ENCODE measurements around the gene PEX13.
A peak's percentile ranks its signal among the peaks of the same experiment; 100 is the strongest.

The PEX13 gene

DNA sequence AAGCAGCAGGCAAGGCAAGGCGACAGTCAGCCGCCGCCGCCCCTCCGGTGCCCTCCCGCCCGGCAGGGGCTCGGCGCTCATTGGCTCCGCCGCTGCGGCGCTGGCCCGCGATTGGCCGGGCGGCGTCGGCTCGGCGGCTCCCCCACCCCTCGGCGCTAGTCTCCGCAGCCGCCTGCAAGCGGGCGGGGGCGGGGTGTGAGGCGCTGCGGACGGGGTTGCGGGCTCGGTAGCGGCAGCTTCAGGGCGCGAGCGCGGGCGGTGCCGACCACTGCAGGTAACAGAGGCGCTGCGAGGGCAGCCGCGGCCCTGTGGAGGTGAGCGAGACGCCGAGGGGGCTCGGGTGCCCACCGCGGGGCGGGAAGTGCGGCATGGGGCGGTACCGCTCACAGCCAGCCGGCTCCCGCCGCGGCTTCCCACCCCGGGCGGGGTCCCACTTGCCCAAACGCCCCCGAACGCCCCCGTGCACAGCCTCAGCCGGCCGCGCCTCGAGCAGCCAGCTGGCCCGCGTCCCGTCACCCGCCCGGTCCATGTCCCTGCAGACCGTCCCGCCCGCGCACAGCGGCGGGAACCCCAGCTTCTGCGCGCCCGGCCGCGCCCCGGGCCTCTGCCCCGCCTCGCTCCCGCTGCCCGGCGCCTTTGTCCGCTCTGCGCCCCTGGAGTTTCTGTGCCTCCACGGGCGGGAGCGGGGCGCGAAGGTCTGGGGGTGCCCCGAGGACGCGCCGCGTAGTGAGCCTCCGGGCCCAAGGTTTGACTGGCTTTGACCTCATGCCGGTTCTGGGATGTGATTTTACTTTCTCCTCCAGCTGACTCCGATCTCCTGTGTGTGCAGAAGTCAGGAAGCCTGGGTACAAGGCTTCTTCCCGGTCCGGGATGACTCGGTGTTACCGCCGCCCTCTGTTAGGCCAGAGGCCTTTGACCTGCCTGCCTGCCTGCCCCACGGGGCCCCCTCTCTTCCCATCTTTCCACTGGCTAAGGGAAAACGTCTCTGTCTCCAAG is 48.5 kb downstream of the PEX13 start, which contains the start of gene SANBR:
Gene SANBR, plus strand, starts transcription at position 158 of the 996 bp plus-strand sequence. CDS start 4,480 bp downstream, outside the sequence.
- peak; percentile 33 to 45 for DNase-seq (ENCODE audit: low read depth in 2 of 2)

DNA sequence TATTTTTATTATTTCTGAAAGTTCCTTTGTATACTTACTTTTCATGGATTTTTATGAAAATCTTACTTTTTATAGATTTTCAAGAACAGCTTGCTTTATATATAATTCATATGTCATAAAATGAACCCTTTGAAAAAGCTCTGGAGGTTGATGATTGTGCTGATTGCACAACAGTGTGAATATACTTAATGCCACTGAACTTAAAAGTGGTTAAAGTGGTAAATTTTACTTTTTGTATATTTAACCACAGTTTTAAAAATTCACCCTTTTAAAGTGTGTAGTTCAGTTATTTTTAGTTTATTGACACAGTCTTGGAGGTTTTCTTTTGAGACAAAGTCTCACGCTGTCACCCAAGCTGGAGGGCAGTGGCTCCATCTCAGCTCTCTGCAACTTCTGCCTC is 56.6 kb downstream of the PEX13 start:
- DNase-seq (ENCODE audit: low read depth in 2 of 2), result no peak

DNA sequence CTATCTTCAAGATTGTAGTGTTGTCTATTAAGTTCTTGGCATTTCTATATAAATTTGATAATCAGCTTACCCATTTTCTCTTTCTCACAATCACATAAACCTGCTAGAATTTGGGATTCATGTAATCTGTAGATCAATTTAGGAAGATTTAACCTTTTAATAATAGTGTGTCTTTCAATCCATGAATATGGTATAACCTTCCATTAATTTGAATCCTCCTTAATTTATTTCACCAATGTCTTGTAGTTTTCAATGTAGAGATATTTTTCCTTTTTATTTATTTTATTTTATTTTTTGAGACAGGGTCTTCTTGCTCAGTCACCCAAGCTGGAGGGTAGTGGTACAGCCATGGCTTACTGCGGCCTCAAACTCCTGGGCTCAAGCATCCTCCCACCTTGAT is 68.4 kb downstream of the PEX13 start:
- no peak for DNase-seq (ENCODE audit: low read depth in 2 of 2)

DNA sequence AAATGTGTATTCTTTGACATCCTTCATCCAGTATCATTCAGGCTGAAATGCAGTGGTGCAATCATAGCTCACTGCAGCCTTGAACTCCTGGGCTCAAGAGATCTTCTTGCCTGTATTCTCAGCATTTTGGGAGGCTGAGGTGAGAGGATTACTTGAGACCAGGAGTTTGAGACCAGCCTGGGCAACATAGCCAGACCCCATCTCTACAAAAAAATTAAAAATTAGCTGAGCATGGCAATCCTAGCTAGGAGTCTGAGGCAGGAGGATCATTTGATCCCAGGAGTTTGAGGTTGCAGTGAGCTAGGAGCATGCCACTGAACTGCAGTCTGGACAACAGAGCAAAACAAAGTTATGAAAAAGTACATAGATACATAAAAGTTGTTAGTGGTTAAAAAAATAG is 72.3 kb downstream of the PEX13 start:
- DNase-seq (ENCODE audit: low read depth in 2 of 2), result no peak

DNA sequence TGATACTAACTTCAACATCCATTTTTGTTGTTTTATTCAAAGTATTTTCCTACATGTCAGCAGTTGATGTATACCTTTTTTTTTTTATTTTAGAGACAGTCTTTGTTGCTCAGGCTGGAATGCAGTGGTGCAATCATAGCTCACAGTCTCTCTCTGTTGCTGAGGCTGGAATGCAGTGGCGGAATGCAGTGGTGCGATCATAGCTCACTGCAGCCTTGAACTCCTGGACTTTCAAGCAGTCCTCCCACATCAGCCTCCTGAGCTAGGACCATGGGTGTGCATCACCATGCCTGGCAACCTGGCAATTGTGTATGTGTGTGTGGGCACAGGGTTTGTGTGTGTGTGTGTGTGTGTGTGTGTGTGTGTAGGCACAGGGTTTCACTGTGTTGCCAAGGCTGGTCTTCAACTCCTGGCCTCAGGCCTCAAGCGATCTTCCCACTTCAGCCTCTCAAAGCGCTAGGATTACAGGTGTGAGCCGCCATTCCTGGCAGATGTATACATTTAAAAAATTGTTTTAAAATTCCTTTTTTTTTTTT is 72.9 kb downstream of the PEX13 start:
- DNase-seq (ENCODE audit: low read depth in 2 of 2), result no peak

DNA sequence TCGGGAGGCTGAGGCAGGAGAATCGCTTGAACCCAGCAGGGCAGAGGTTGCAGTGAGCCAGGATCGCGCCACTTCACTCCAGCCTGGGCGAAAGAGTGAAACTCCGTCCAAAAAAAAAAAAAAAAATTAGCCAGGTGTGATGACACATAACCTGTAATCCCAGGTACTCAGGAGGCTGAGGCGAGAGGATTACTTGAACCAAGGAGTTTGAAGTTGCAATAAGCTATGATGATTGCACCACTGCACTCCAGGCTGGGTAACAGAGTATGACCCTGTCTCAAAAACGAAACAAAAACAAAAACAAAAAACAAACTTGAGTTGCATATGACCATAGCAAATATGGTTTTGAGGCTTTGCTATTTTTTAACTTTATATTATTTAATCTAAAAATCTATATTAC is 74.0 kb downstream of the PEX13 start:
- no peak for DNase-seq (ENCODE audit: low read depth in 2 of 2)

DNA sequence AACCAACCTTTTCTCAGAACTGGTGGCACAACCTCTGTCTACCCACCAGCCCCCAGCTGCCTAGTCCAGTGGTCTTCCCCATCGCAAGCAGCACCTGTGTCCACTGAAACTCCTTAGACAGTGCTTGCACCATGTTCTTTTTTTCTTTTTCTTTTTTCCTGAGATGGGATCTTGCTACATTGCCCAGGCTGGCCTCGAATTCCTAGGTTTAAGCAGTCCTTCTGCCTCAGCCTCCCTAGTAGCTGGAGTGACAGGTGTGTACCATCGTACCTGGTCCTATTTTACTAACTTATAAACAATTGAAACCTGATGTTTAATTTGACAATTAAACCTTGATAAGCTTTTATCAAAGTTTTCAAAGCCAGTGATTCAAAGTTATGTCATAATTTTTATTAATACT is 78.9 kb downstream of the PEX13 start:
- no peak for DNase-seq (ENCODE audit: low read depth in 2 of 2)

DNA sequence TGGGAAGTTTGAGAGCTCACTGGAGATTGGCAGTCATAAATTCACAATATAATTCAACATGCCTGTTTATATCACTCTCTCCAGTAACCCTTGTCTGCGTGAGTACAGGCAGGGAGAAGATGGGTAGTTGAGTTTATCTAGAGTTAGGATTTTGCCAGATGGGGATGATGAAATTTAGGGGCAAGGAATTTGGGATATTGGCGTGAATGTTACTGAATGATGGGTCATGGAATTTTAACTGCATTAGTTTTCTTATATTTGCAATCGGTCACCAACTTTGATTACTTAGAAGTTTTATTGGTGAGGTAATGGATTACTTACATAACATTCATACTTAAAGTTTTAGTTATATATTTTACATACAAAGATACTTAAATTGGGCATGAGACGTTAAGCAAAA is 83.3 kb downstream of the PEX13 start:
- DNase-seq (ENCODE audit: low read depth in 2 of 2), result no peak
